Subcutaneous adipose tissue (tissue), 4 donors: ENCODE measurements around the gene RING1. TPM values are rescaled to one million over a fixed set of nuclear protein-coding genes. Genes with fewer than 3 reads are reported as not detected.

ENCODE experiments used
- total RNA-seq, 4 donors: library from RNA; depleted of rRNA; stranded (reverse); fragments of >200 nt; gene quantifications; one replicate each; pipeline ENCODE4 v1.1.0, GENCODE V29; 2016
- TF ChIP-seq, protein P1 (sequence below): fragments of 450-650 bp; IDR thresholded peaks from one replicate; pipeline ENCODE4 v1.5.1; 2016; ENCODE audit warnings: low read depth, mild to moderate bottlenecking, control low read depth, antibody characterized with exemption, moderate library complexity

Gene RING1
- total RNA-seq, 4 donors from 2014 or later = 7.3 to 19.0 (median 10.5) TPM

- TF ChIP-seq, protein P1, sequence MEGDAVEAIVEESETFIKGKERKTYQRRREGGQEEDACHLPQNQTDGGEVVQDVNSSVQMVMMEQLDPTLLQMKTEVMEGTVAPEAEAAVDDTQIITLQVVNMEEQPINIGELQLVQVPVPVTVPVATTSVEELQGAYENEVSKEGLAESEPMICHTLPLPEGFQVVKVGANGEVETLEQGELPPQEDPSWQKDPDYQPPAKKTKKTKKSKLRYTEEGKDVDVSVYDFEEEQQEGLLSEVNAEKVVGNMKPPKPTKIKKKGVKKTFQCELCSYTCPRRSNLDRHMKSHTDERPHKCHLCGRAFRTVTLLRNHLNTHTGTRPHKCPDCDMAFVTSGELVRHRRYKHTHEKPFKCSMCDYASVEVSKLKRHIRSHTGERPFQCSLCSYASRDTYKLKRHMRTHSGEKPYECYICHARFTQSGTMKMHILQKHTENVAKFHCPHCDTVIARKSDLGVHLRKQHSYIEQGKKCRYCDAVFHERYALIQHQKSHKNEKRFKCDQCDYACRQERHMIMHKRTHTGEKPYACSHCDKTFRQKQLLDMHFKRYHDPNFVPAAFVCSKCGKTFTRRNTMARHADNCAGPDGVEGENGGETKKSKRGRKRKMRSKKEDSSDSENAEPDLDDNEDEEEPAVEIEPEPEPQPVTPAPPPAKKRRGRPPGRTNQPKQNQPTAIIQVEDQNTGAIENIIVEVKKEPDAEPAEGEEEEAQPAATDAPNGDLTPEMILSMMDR = no peak
Measured at GRCh38 chr6:33213166-33213988, 5.1 kb downstream of the RING1 start.

DNA sequence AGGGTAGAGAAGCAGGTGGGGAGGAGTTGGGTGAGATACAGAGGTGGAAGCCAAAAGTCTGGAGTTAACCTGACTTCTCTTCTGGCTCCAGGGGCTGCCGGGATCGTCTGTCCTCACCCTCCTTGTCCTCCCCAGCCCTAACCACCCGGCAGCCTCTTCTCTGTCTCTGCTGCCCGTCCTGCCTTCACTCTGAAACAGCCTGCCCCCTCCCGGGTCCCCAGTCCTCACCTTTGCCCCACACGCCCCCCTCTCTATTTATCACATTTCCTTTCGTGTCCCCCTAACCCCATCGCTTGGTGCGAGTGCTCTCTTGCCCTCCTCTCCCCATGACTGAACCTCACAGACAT, 5.7 kb downstream of the RING1 start:
- TF ChIP-seq, protein P1 = no peak

- TF ChIP-seq, protein P1 = no peak
Measured at GRCh38 chr6:33215271-33216116, 7.2 kb downstream of the RING1 start.

DNA sequence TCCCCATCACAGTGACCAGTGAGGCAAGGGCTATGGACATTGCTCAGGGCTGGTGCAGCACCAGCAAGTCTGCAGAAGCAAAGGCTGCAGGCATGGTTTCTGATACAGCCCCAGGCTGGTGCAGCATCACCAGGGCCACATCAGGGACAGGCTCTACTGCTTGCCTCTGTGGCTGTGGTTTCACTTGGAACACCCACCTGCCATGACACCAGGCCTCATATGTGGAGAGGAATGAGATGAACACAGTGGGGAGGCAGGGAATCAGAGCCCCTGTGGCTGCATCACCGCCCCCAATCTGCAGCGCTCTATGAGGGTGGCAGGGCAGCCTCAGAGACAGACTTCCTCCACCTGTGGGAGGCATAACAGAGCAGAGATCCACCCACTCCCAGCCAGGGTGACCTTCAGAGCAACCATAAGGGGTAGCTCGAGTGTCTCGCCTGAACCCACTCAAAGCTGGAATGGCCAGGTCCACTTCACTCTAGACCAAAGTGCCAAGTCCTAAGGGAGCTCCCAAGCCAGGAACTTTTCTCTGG, 7.9 kb downstream of the RING1 start:
- TF ChIP-seq, protein P1 = no peak

DNA sequence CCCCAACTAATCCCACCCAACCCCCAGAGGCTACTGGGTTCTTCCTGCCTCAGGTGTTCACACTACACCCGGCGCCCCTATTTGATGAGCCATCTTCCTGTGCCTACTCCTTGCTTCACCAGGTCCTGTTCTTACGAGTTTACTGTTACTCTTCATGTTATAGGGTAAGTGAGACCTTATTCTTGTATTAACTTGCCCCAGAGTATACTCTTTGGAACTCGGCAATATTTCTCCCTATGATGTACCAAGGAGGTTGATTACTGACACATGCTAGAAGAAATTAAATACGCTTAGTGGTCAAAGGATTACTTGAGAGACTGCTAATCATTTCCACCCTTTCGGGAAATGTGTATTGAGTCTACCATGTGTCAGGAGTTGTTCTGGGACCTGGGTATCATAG, 8.9 kb downstream of the RING1 start:
- TF ChIP-seq, protein P1 = no peak

DNA sequence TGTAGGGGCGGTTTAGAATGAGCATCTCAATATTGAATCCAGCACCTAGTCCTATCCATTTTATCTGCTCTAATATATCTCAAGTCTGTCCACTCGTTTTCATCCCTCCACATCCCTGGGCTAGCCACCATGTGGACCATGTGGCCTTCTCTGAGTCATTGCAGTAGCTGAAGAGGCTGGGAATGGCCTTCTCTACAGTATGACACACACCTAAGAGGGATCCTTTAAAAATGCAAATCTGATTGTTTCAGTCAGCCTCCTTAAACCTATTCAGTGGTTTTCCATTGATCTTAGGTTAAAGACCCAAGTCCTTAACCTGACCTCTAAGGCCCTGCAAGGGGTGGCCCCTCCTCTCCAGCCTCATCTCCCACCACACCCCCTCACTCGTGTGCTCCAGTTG, 9.4 kb downstream of the RING1 start:
- TF ChIP-seq, protein P1 = no peak

DNA sequence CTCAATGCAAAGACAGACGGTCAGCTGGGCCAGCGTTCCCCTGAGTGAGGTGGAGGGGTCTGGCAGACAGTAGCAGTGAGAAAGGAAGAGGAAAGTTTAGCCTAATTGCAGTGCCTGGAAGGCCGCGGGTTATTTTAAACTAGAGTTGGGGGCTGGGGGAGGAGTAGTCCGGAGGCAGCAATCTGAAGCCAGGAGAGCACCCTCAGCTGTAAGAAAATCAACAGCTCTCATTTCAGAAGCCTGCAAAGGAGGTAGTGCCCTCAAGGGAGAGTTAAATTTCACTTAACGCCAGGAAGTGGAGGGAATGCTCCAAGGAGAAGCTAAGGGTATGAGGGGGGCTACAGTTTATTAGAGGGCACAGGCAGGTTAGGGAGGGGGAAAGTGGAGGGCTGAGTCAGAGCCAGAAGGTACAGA, 26.9 kb downstream of the RING1 start:
- TF ChIP-seq, protein P1 = no peak
